Stimulated activated memory B cell treated with anti-CD40 and anti-IgM and Interleukin-4, amounts not matched to agents 10 μg/mL and 1 μg/mL and 100 μg/mL, for 72 hours (primary cell): ENCODE results near the gene TULP1.

ENCODE experiments used
- ATAC-seq: fragments of 150-1000 bp; cut with Tn5 transposase; 2 replicates; pipeline ENCODE4 v1.10.0; 2021
- H3K27ac Mint-ChIP-seq: one replicate; pipeline ENCODE4 v1.8.0; 2022; ENCODE audit warnings: mild to moderate bottlenecking, mixed read lengths
- H3K27me3 Mint-ChIP-seq: one replicate; pipeline ENCODE4 v1.8.0; 2022; ENCODE audit warnings: mixed read lengths
- H3K36me3 Mint-ChIP-seq: one replicate; pipeline ENCODE4 v1.8.0; 2022; ENCODE audit warnings: mixed read lengths
- H3K4me1 Mint-ChIP-seq: one replicate; pipeline ENCODE4 v1.8.0; 2022; ENCODE audit warnings: mixed read lengths
- H3K4me3 Mint-ChIP-seq: one replicate; pipeline ENCODE4 v1.8.0; 2022; ENCODE audit warnings: mild to moderate bottlenecking, moderate library complexity, mixed read lengths
- H3K9me3 Mint-ChIP-seq: one replicate; pipeline ENCODE4 v1.8.0; 2022; ENCODE audit warnings: mixed read lengths

The TULP1 gene

DNA sequence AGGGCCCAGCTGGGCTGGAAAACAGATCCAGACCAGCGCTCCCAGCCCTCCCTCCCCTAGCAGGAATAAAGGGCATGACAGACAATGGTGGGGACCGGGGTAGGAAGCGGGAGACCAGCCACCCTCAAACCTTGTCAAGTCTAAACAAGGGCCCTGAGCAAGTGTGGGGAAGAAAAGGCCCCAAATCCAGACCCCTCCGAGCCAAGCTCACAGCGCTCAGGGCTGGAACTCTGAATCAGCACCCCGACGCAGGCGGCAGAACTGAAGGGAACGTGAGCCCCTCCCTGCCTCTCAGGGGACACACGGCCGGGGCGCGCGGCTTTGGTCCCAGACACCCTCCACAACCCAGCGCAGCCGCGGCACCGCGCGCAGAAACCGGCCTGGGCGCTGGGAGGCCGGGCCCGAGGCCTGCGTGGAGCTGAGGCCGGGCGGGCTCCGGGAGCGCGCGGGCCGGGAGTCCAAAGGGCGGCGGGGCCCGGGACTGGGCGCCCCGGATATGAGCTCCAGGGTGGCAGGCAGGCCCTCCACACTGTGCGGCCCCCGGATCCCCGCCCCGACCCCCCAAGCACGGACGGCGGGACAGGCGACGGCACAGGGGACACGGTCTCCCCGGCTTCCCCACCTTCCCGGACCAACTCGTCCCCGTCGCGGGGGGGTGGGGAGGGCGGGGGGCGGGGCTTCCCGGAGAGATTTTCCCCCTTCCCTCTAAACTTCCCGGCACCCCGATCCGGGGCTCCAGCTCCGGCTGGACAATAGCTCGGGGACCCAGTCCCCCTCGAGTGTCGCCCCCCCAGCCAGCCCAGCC lies 16.5 kb downstream of the TULP1 start:
- Mint-ChIP-seq H3K4me3 (peak overlapping the region; percentile 52), H3K27ac (no peak overlapping the region), H3K4me1 (peaks cover 37% of the 10 kb centered on the region), H3K27me3 (peaks cover 68% of the 10 kb centered on the region), H3K36me3 (no peaks in the 10 kb centered on the region), H3K9me3 (no peaks in the 10 kb centered on the region)
- peak; percentile 9 for ATAC-seq

DNA sequence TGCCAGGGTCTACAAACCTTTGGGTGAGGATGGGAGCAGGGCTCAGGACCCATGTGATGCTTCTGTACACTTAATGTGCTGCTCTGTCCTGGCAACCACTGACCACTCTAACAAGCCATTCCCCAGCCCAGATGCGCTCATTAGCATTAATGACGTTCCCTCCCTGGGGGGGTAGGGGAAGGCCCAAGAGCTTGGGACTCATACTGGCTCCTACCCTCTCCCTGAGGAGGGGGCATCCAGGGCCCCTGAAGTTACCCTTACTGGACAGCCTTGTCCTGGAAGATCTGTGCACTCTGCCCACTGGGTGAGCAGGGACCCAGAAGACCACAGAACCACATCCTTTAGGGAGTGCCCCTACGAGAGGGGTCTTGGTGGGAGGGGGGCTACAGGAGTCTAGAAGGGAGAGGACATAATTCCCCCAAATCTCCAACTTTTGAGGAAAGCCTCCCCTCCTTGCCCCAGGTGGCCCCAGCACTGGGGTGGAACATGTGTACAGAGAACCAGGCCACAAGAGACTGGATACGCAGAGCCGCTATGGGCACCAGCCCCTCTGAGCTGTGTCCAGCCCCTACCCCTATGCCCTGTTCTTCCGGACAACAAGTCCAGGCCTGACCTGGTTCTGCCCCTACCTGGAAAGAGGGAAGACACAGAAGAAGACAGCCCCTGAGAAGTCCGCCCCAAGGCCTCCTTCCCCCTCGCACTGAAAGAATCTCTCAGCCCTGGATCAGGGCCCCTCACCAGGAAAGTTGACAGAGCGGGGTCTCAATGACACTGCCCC lies 17.2 kb downstream of the TULP1 start:
- no peak for ATAC-seq
- no peaks in the 10 kb centered on the region for H3K36me3 Mint-ChIP-seq
- H3K9me3 Mint-ChIP-seq: no peaks in the 10 kb centered on the region
- H3K4me3 Mint-ChIP-seq: peak overlapping the region; percentile 35
- peaks cover 60% of the 10 kb centered on the region for H3K27me3 Mint-ChIP-seq
- H3K27ac Mint-ChIP-seq: no peak overlapping the region
- peaks cover 37% of the 10 kb centered on the region for H3K4me1 Mint-ChIP-seq

DNA sequence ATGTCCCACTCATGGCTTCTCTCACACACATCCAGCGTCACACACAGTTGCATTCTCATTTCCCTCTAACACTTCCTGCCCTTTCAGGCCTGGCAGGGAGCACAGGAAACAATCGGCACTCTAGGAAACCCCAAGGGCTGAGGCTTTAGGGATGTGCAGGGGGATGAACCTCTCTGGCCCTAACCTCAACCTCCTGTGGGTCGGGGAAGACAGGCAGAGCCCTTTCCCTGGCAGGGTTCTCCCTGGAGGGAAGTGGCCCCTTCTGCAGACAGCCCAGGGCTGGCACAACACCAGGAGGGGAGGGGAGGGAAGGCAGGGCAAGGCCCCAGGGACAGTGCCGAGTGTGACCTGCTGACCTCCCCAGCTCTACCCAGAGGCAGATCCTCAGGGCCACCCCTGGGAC lies 18.5 kb downstream of the TULP1 start:
- Mint-ChIP-seq H3K4me3 (no peak overlapping the region), H3K36me3 (no peaks in the 10 kb centered on the region), H3K27me3 (peaks cover 47% of the 10 kb centered on the region), H3K27ac (no peak overlapping the region), H3K9me3 (no peaks in the 10 kb centered on the region), H3K4me1 (peaks cover 37% of the 10 kb centered on the region)
- ATAC-seq: no peak

DNA sequence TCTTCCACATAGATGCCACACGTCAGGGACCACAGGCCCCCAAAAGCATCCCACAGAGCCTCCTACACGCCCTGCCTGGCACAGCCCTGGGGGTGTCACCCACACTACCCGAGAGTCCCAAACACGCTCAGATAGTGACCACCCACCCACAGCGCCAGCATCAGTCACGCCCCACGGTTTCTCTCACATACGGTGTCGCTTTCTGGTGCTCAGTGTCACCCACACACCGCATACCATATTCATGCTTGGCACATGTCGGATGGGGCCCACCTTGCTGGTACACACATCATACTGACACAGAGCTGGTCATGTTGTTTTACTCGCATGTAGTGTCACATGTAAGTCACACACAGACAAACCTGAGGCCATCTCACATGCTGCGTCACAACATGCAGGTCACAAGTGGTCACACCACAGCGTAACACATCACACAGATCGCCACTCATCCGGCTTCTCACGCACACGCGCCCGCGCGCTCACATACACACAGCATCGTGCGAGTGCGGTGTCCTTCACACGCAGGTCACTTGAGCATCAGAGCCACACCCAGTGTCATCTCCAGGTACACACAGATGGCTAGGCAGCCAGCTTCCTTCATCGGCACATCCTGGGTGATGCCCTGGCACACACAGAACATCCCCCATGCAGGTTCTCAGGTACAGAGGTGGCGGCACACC lies 19.3 kb downstream of the TULP1 start:
- Mint-ChIP-seq H3K4me3 (no peak overlapping the region), H3K9me3 (no peaks in the 10 kb centered on the region), H3K27me3 (peaks cover 40% of the 10 kb centered on the region), H3K36me3 (no peaks in the 10 kb centered on the region), H3K4me1 (peaks cover 32% of the 10 kb centered on the region), H3K27ac (no peak overlapping the region)
- ATAC-seq: no peak

DNA sequence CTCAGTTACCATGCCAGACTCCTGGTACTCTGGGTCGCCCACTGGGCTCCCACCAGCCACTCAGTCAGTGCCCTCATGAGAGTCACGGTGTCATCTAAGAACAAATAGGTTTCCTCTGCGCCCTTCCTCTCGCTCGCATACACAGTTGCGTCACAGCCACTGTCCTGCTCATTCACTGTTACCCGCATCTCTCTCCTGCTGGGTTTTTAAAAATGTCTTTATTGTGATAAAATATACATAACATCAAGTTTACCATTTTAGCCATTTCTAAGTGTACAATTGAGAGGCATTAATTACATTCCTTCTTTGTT lies 19.8 kb downstream of the TULP1 start:
- H3K36me3 Mint-ChIP-seq: no peaks in the 10 kb centered on the region
- H3K4me1 Mint-ChIP-seq: peaks cover 32% of the 10 kb centered on the region
- H3K9me3 Mint-ChIP-seq: no peaks in the 10 kb centered on the region
- no peak for ATAC-seq
- H3K27me3 Mint-ChIP-seq: peaks cover 35% of the 10 kb centered on the region
- no peak overlapping the region for H3K4me3 Mint-ChIP-seq
- H3K27ac Mint-ChIP-seq: no peak overlapping the region

GRCh38 chr6:35492258-35492973 lies 20.3 kb downstream of the TULP1 start:
- H3K4me3 Mint-ChIP-seq: no peak overlapping the region
- peaks cover 35% of the 10 kb centered on the region for H3K4me1 Mint-ChIP-seq
- no peak for ATAC-seq
- peaks cover 32% of the 10 kb centered on the region for H3K27me3 Mint-ChIP-seq
- H3K36me3 Mint-ChIP-seq: no peaks in the 10 kb centered on the region
- H3K9me3 Mint-ChIP-seq: no peaks in the 10 kb centered on the region
- no peak overlapping the region for H3K27ac Mint-ChIP-seq

DNA sequence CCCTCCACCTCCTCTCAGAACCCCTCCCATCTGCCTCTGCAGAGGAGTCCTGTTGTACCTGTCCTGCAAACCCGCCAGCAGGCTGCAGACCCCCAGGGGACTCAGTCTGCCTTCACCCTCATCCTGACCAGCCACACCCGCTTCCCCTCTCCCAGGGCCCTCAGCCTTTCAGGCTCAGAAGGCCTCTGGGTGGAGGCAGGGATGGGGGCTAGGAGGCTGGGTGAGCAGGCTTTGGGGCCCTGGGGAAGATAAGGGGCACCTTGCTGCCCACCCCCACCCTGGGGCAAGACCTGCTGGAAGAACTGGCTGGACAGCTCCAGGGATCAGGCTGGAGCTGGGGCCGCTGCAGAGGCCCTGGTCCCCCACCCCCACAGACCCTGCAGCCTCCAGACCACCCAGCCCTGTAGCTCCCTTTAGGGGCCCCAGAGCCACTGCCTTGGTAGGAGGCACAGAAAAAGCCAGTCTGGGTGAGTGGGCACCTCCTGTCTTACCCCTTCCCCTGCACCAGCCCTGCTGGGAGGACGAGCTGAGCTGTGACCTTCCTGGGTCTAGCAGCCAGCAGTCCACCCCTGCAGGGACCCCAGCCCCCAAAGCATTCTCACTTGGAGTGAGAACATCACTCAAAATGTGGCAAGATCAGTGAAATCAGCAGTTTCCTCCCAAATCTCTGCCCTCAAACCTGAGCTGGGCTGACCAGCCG lies 21.0 kb downstream of the TULP1 start:
- Mint-ChIP-seq H3K27ac (no peak overlapping the region), H3K9me3 (no peaks in the 10 kb centered on the region), H3K27me3 (peaks cover 32% of the 10 kb centered on the region), H3K4me3 (no peak overlapping the region), H3K4me1 (peaks cover 35% of the 10 kb centered on the region), H3K36me3 (no peaks in the 10 kb centered on the region)
- no peak for ATAC-seq

DNA sequence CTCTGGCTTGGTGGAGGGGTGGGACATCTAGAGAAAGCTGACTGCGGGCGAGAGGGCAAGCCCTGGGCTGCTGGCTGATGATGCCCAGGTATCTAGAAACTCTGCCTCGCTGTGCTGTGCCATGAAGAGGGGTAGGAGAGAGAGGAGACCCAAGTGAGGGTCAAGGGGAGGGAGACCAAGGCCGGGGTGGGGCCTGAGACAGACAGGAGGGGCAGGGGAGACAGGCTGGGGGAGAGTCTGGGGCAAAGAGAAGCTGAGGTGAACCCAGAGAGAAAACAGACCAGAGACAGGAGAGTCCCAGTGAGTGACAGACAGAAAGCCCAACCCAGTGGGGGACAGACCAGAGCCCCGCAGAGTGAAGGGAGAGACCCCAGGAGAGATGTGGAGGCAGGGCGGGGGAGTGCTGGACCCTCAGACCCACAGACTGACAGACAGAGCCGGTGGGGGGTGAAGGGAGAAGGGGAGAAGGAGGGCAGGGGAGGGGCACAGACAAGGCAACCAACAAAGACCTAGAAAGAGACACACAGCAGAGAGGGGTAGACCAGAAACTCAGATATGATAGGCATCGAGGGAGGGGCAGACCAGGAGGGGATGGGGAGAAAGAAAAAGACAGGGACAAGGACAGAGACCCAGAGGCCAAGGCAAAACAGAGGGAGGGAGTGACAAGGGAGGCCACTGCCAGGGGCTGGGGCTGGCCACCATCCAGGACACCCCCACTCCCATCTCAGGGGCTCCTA lies 21.7 kb downstream of the TULP1 start:
- H3K9me3 Mint-ChIP-seq: no peaks in the 10 kb centered on the region
- no peaks in the 10 kb centered on the region for H3K36me3 Mint-ChIP-seq
- no peak overlapping the region for H3K4me3 Mint-ChIP-seq
- no peak overlapping the region for H3K27ac Mint-ChIP-seq
- ATAC-seq: no peak
- peaks cover 35% of the 10 kb centered on the region for H3K4me1 Mint-ChIP-seq
- peaks cover 32% of the 10 kb centered on the region for H3K27me3 Mint-ChIP-seq

DNA sequence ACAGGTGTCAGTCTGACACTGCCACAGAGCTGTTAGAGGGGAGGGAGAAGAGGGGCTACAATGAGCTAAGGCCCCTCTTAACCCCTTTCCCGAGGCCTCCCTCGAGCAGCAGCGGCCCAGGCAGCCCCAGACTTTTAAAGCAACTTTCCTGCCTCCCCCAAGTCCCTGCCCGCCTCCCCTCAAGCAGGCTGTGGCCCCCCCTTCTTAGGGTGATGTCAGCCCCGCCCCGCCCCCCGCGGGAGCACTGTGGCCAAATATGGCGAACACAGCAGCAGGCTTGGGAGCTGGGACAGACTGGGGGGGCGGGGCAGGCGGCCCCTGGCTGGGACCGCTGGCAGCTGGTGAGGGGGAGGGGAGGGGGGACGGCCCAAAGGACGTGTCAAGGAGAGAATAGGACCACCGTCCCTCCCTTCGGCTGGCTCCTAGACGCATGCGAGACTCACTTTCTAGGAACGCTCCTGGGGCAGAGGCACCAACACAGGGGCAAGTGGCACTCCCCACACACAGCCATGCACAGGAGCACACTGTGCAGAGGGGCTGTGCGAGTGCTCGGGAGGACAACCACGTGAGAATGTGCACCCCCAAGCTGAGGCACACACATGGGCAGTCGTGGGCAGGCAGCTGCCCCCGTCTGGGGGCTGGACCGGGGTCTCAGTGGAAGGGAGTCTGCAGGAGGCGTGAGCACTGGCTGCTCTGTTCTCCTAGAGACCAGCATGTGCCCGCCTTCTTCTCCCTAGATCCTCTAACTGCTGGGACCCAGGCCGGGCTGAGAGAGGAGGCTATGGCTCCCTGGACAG lies 22.5 kb downstream of the TULP1 start:
- Mint-ChIP-seq H3K27me3 (peaks cover 27% of the 10 kb centered on the region), H3K9me3 (no peaks in the 10 kb centered on the region), H3K27ac (no peak overlapping the region), H3K4me3 (no peak overlapping the region), H3K36me3 (no peaks in the 10 kb centered on the region), H3K4me1 (peaks cover 33% of the 10 kb centered on the region)
- ATAC-seq: no peak

GRCh38 chr6:35489066-35489465 lies 23.6 kb downstream of the TULP1 start:
- Mint-ChIP-seq H3K9me3 (no peaks in the 10 kb centered on the region), H3K27ac (no peak overlapping the region), H3K36me3 (no peaks in the 10 kb centered on the region), H3K4me3 (no peak overlapping the region), H3K4me1 (peaks cover 23% of the 10 kb centered on the region), H3K27me3 (peaks cover 17% of the 10 kb centered on the region)
- ATAC-seq: no peak

- no peak overlapping the region for H3K4me3 Mint-ChIP-seq
- no peak for ATAC-seq
Observed at GRCh38 chr6:35488517-35488862, 24.2 kb downstream of the TULP1 start.

GRCh38 chr6:35487658-35488516 lies 24.8 kb downstream of the TULP1 start:
- Mint-ChIP-seq H3K36me3 (no peaks in the 10 kb centered on the region), H3K4me1 (peaks cover 14% of the 10 kb centered on the region), H3K9me3 (no peaks in the 10 kb centered on the region), H3K4me3 (no peak overlapping the region), H3K27me3 (peaks cover 8% of the 10 kb centered on the region), H3K27ac (peak overlapping the region; percentile 51)
- ATAC-seq: no peak

More at GRCh38 chr6:35488517-35488862, 24.2 kb downstream of the TULP1 start:
- no peaks in the 10 kb centered on the region for H3K9me3 Mint-ChIP-seq
- H3K27ac Mint-ChIP-seq: peak overlapping the region; percentile 51
- H3K4me1 Mint-ChIP-seq: peaks cover 20% of the 10 kb centered on the region
- no peaks in the 10 kb centered on the region for H3K36me3 Mint-ChIP-seq
- H3K27me3 Mint-ChIP-seq: peaks cover 14% of the 10 kb centered on the region
